Prostate gland (tissue), 2 donors: ENCODE results near the gene COX14. TPM values are rescaled to one million over a fixed set of nuclear protein-coding genes. Genes with fewer than 3 reads are reported as not detected.

ENCODE experiments used
- DNase-seq: peaks from one replicate; pipeline ENCODE4 v3.0.0-alpha.2; 2019; ENCODE audit warnings: low spot score
- H3K27ac ChIP-seq, 2 donors: fragments of 200-600 bp; sonication (generic); 2 replicates each; pipeline ENCODE4 v1.5.1; 2017 to 2019
- H3K27me3 ChIP-seq: fragments of 200-600 bp; sonication (generic); replicated peaks from 2 replicates; pipeline ENCODE4 v1.5.1; 2019; ENCODE audit not compliant: insufficient read depth
- H3K36me3 ChIP-seq, 2 donors: fragments of 200-600 bp; sonication (generic); 1 replicate in 1 of 2; 2 replicates in 1 of 2; pipeline versions ENCODE4 v1.5.1 to v1.8.1; 2017 to 2019
- H3K4me1 ChIP-seq: fragments of 200-600 bp; sonication (generic); replicated peaks from 2 replicates; pipeline ENCODE4 v1.5.1; 2019
- H3K4me3 ChIP-seq, 2 donors: fragments of 200-600 bp; sonication (generic); 2 replicates each; pipeline ENCODE4 v1.5.1; 2017 to 2019
- H3K9me3 ChIP-seq: fragments of 200-600 bp; sonication (generic); 2 replicates; pipeline ENCODE4 v1.5.1; 2017
- POLR2A ChIP-seq: fragments of 450-650 bp; IDR thresholded peaks from one replicate; pipeline ENCODE4 v1.6.1; 2016; ENCODE audit warnings: antibody characterized with exemption, mild to moderate bottlenecking
- POLR2AphosphoS5 ChIP-seq: sonication (generic); formaldehyde crosslinking; IDR thresholded peaks from one replicate; pipeline ENCODE4 v1.6.1; 2017; ENCODE audit warnings: antibody characterized with exemption
- WGBS: methylation state at CpG from one replicate; pipeline ENCODE4 v1.1.5; 2018; 5-methylcytosine and 5-hydroxymethylcytosine counted together
- intact Hi-C: fragments of 100-400 bp; cut with DNase I; formaldehyde crosslinking; loops from one replicate; pipeline ENCODE4 v1.14.2; 2022
- total RNA-seq, 2 donors: library from RNA; depleted of rRNA; stranded (reverse); fragments of >200 nt; gene quantifications; one replicate each; pipeline ENCODE4 v1.1.0, GENCODE V29; 2016
- TF ChIP-seq, protein P1 (sequence below), 4 experiments: fragments of 200-600 bp in 2 of 4; fragments of 450-650 bp in 2 of 4; sonication (generic) in 2 of 4; IDR thresholded peaks; 1 replicate in 3 of 4; 2 replicates in 1 of 4; pipeline ENCODE4 v1.5.1; 2016 to 2019; ENCODE audit warnings: antibody characterized with exemption in 4 of 4, mild to moderate bottlenecking in 2 of 4, moderate library complexity in 2 of 4

The COX14 gene
- total RNA-seq, 2 donors from 2014 or later = 59.9 to 84.6 TPM

- no peak overlapping the region for H3K4me3 ChIP-seq
- H3K27me3 ChIP-seq = no peaks in the 10 kb centered on the region
- intact Hi-C loops = loop anchor here (5.0 kb wide), 1 partner anchor 80 kb away; the partner anchor contains the start of gene CERS5
- TF ChIP-seq POLR2A (no peak), POLR2AphosphoS5 (no peak)
- TF ChIP-seq, protein P1, sequence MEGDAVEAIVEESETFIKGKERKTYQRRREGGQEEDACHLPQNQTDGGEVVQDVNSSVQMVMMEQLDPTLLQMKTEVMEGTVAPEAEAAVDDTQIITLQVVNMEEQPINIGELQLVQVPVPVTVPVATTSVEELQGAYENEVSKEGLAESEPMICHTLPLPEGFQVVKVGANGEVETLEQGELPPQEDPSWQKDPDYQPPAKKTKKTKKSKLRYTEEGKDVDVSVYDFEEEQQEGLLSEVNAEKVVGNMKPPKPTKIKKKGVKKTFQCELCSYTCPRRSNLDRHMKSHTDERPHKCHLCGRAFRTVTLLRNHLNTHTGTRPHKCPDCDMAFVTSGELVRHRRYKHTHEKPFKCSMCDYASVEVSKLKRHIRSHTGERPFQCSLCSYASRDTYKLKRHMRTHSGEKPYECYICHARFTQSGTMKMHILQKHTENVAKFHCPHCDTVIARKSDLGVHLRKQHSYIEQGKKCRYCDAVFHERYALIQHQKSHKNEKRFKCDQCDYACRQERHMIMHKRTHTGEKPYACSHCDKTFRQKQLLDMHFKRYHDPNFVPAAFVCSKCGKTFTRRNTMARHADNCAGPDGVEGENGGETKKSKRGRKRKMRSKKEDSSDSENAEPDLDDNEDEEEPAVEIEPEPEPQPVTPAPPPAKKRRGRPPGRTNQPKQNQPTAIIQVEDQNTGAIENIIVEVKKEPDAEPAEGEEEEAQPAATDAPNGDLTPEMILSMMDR (IDR thresholded peaks at IDR 0.05) = no peak
- no peak for DNase-seq
- H3K27ac ChIP-seq = no peak overlapping the region
- no peaks in the 10 kb centered on the region for H3K4me1 ChIP-seq
- H3K9me3 ChIP-seq = no peaks in the 10 kb centered on the region
- WGBS = 85% methylated on average over 9 of the region's 9 CpGs
- H3K36me3 ChIP-seq = peaks cover 0 to 5% of the 10 kb centered on the region in 2 donors
Measured at GRCh38 chr12:50087151-50087550, 24.9 kb upstream of the COX14 start.

GRCh38 chr12:50087995-50088394 lies 24.0 kb upstream of the COX14 start:
- H3K36me3 ChIP-seq = peaks cover 0 to 5% of the 10 kb centered on the region in 2 donors

GRCh38 chr12:50088577-50089335 lies 23.3 kb upstream of the COX14 start:
- Histone ChIP-seq H3K4me3 (no peak overlapping the region), H3K9me3 (no peaks in the 10 kb centered on the region), H3K36me3 (peaks cover 0 to 5% of the 10 kb centered on the region in 2 donors), H3K27ac (no peak overlapping the region), H3K27me3 (no peaks in the 10 kb centered on the region), H3K4me1 (no peaks in the 10 kb centered on the region)
- DNase-seq = peak; percentile 61
- TF ChIP-seq, protein P1 (IDR thresholded peaks at IDR 0.05) = peak in 3 of 4 experiments; percentile 53 to 78 (median 69)
- TF ChIP-seq POLR2AphosphoS5 (peak; percentile 20), POLR2A (no peak)
- intact Hi-C loops = loop anchor here (5.0 kb wide), 1 partner anchor 79 kb away; the partner anchor contains the start of gene CERS5
- WGBS = 21% methylated on average over 3 of the region's 3 CpGs

More at GRCh38 chr12:50087995-50088394, 24.0 kb upstream of the COX14 start:
- no peak overlapping the region for H3K27ac ChIP-seq
- H3K27me3 ChIP-seq = no peaks in the 10 kb centered on the region
- H3K4me3 ChIP-seq = no peak overlapping the region
- WGBS = 47% methylated on average over 3 of the region's 3 CpGs
- H3K9me3 ChIP-seq = no peaks in the 10 kb centered on the region
- no peaks in the 10 kb centered on the region for H3K4me1 ChIP-seq
- no peak for DNase-seq
- intact Hi-C loops = loop anchor here (5.0 kb wide), 1 partner anchor 79 kb away; the partner anchor contains the start of gene CERS5
- no peak for TF ChIP-seq POLR2A
- TF ChIP-seq POLR2AphosphoS5 = no peak
- TF ChIP-seq, protein P1 (IDR thresholded peaks at IDR 0.05) = no peak

- Histone ChIP-seq H3K27me3 (no peaks in the 10 kb centered on the region), H3K4me1 (no peaks in the 10 kb centered on the region), H3K9me3 (no peaks in the 10 kb centered on the region), H3K4me3 (no peak overlapping the region), H3K27ac (no peak overlapping the region), H3K36me3 (peaks cover 6 to 9% of the 10 kb centered on the region in 2 donors)
- intact Hi-C loops = loop anchor here (5.0 kb wide), 1 partner anchor 78 kb away; the partner anchor contains the start of gene CERS5
- 94% methylated on average over 7 of the region's 7 CpGs for WGBS
- TF ChIP-seq, protein P1 (IDR thresholded peaks at IDR 0.05) = no peak
- TF ChIP-seq POLR2AphosphoS5 (no peak), POLR2A (no peak)
- DNase-seq = no peak
Measured at GRCh38 chr12:50089730-50090129, 22.3 kb upstream of the COX14 start.
